T-helper 9 cell (primary cell): ENCODE measurements around the gene DENND1A.
"Not testable (repeated sequence)": the region's sequence is repeated elsewhere in the genome, so short reads cannot be mapped to it uniquely, and the experiment has no call there.

Experiments
- DNase-seq: peaks from one replicate; pipeline ENCODE4 v3.0.0-alpha.2; 2020

Gene DENND1A

GRCh38 chr9:123445981-123446610, 483.8 kb downstream of the DENND1A start:
- no peak for DNase-seq

DNA sequence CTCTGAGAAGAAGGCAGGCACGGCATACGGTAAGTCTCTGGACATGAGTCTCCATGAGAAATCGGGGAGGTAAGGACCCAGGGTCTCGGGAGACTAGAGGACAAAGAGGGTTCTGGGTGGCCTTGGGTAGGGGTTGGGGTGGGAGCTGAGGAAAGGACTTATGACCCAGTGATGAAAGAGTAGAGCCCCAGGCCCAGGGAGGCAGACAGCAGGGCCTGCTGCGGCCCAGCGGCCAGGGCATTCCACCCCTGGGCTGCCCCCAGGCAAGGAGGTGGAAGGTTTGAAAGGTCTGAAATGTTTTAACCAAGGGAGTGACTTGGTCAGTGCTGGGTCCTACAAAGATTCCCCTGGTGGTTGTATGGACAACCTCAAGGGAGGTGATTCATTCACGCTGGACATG, 484.8 kb downstream of the DENND1A start:
- DNase-seq = no peak

- DNase-seq = no peak
Observed at GRCh38 chr9:123441769-123442168, 488.2 kb downstream of the DENND1A start.

GRCh38 chr9:123440256-123440655, 489.7 kb downstream of the DENND1A start:
- DNase-seq = no peak

- DNase-seq = no peak
Observed at GRCh38 chr9:123438821-123439220, 491.1 kb downstream of the DENND1A start.

- DNase-seq = no peak
Observed at GRCh38 chr9:123438321-123438720, 491.6 kb downstream of the DENND1A start.

- no peak for DNase-seq
Observed at GRCh38 chr9:123437201-123437600, 492.7 kb downstream of the DENND1A start.

- no peak for DNase-seq
Observed at GRCh38 chr9:123435471-123435870, 494.5 kb downstream of the DENND1A start.

GRCh38 chr9:123434619-123435240, 495.2 kb downstream of the DENND1A start:
- no peak for DNase-seq

- DNase-seq = no peak
Observed at GRCh38 chr9:123432331-123433236, 497.3 kb downstream of the DENND1A start.

- DNase-seq = no peak
Observed at GRCh38 chr9:123431581-123431980, 498.3 kb downstream of the DENND1A start.

DNA sequence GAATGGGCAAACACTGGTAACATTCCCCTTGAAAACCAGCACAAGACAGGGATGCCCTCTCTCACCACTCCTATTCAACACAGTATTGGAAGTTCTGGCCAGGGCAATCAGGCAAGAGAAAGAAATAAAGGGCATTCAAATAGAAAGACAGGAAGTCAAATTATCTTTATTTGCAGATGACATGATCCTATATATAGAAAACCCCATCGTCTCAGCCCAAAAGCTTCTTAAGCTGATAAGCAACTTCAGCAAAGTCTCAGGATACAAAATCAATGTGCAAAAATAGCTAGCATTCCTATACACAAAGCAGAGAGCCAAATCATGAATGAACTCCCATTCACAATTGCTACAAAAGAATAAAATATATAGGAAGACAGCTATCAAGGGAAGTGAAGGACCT, 501.5 kb downstream of the DENND1A start:
- not testable (repeated sequence) for DNase-seq

DNA sequence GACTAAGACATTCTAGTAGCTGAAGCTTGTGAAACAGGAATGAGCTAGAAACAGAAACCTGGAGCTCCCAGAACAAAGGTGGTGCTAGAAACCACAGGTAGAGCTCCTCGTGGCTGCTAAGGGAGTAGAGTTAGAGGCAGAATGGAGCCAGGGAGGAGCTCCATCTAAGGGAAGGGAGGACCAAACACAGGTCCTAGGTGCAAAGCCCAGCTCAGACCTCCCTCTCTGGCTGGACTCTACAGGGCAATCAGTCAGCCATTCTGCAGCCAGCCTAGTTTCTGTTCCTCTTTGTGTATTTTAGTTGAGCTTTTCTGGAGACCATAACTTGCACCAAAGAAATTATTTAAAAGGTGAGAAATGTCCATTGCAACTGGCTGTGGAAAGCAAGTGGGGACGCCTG, 503.5 kb downstream of the DENND1A start:
- DNase-seq = no peak

DNA sequence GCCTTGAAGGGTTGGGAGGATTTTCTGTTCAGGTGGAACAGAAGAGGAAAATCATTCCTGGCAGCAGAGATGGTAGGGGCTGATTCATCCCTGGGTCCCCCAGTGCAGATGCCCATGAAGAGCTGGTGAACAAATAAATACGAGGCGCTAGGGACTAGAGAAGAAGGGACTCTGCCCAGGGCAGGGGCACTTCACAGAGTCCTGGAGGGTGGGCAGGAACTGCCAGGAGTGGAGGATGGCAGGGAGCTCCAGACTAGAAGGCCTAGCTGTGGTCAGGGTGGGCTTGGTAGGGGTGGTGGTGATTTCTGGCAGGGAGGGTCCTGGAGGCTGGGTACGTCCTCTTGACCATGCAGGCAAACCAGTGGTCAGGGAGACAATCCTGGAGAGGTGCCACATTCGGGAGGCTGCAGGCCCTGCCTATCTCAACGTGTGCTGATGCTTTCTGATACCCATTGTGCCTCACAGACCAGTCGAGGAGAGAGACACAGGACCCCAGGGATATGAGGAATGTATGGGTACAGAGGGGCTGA, 504.0 kb downstream of the DENND1A start:
- DNase-seq = no peak

- DNase-seq = no peak
Observed at GRCh38 chr9:123425261-123425821, 504.6 kb downstream of the DENND1A start.

GRCh38 chr9:123424552-123425225, 505.2 kb downstream of the DENND1A start:
- DNase-seq = no peak

DNA sequence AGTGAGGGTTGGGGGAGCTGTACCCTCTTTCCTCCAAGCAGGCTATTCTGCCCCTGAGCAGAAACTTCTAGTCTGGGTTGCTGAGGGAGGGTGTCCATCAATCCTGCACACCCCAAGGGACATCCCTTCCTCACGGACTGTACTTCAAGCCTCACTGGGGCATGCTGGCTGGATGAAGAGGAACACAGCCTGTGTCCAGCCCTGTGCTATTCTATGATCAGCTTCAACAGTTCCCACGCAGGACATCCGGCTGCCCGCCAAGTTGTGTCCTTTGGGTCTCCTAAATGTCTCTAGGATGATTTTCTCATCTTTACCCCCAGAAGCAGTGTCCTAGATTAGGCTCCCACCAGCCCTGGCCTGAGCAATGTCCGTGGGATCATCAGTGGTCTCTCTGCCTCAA, 505.8 kb downstream of the DENND1A start:
- DNase-seq = no peak

DNA sequence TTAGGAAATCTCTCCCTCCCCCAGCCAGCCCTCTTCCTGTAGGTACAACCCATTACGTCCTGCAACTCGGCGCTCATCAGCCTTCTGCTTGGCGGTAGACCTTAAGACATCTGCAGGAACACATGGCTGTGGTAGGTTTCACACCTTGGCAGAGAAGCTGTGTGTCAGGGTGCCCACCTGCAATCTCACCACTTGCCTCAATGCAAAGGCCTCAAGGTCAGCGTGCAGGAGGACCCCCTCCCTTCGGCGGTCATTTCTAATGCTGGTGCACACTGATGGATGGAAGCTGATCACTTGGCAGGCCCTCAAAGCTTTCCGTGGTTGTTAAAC, 506.6 kb downstream of the DENND1A start:
- no peak for DNase-seq

GRCh38 chr9:123422635-123423310, 507.2 kb downstream of the DENND1A start:
- DNase-seq = no peak

DNA sequence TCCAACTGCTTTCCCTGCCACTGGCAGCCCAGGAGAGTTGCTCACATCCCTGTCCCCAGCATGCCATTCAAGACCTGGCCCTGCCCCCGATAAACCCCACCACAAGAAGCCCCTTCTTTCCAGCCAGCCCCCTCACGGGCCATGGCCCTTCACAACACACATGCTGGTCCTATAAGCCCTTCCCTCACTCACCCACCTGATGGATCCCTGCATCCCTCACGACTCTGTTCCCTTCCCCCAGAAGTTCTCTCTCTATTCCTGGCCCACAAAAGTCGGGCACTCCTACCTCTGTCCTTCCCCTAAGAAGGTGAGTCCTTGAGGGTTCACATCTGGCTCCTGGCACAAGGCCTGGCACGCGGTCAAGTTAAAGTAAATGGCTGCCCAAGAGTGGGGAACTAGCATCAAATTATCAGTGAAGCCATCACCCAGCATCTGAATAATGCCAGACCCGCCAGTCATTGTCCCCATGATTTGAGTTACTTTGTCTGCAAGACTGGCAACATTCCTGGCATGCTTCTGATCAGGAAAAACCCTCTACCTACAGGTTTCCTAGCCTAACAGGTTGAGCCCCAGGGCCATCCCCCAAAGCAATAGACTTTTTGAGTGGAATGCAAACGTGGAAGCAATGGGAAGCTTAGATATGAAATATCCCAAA, 508.0 kb downstream of the DENND1A start:
- DNase-seq = no peak

DNA sequence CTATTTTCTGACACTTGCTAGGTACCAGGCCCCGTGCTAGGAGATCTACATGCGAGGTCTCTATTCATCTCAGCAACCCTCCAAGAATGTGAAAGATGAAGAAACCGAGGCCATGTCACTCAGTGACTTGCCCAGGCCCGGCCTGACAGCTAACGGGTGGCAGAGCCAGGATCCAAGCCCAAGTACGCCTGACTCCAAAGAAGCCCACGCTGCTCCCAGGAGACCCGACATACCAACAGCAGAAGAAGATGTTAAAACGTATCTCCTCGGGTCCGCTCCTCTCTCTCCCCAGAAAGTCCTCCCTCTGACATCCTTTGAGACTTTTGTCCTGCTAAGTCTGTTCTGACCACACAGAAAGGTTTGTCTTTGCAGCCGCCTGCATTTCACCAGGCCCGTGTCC, 508.7 kb downstream of the DENND1A start:
- DNase-seq = no peak
